ENCODE data around the gene SEMA3G.

SEMA3G gene

GRCh38 chr3:52453496-52454249 lies 8.8 kb upstream of the SEMA3G start, which contains the start of gene TNNC1:
TSS of gene TNNC1 (minus strand) at chr3:52454041. CDS start at chr3:52454015, 26 bp downstream.
- no peak for DNase-seq

DNA sequence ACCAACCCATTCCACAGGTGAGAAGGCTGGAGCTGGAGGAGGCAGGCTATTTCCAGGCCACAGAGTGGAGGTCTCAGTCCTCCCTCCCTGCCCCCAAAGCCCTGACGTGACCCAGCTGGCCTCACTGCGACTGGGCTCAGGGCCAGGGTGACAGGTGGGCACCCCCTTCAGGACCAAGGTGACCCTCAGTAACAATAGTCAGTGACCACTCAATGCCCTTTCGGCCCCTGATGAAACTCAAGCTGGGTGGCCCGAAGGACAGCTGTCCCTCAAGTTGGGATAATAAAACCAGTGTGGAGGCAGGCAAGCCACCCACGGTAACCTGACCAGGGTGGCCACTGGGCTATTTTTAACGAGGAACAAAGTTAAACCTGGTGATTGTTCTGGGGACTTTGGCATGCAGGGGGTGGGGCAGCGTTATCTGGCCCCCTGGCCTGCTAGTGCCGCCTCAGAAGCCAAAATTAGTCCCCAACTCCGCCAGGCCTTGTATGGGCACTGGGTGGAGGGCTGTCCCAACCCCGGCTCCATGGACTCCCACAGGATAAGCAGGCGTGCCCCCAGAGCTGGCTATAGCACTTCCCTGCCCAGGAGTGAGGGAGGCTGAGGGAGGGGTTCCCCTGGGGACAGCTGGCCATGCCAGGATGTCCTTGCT lies 7.8 kb upstream of the SEMA3G start:
- DNase-seq = no peak

GRCh38 chr3:52452126-52452525 lies 7.2 kb upstream of the SEMA3G start:
- no peak for DNase-seq

GRCh38 chr3:52451237-52452083 lies 6.6 kb upstream of the SEMA3G start:
- DNase-seq = no peak

DNA sequence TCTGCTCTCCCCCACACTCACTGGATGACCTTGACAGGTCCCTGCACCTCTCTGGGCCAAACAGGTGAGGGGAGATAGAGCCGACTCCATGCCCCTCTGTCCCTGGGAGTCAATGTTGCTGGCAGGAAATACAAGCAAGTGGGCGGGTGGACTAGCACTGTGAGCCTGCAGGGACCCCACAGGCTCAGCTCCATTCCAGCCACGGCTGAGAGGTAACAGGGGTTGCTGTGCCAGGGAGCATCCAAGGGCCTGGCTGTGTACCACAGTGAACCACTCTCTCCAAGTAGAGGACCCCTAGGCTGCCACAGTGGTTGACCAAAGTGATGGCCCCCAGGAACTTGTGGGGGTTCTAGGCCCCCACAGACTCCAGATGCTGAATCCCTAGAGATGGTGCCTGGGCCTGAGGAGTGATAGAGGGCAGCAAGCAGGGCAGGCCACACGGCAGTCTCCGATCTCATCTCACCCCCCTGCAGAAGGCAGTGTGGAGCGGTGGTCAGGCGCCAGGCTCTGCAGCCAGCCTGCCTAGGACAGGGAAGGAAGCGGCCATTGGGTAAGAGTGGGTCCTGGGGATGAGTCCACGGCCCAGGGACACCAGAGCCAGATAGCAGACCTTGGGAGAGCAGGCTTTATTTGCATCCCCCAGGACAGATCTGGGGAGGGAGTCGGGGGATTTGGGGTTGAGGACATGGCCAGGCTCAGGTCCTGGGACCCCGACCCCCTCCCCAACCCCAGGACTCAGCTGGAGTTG lies 5.8 kb upstream of the SEMA3G start:
- DNase-seq = no peak

DNA sequence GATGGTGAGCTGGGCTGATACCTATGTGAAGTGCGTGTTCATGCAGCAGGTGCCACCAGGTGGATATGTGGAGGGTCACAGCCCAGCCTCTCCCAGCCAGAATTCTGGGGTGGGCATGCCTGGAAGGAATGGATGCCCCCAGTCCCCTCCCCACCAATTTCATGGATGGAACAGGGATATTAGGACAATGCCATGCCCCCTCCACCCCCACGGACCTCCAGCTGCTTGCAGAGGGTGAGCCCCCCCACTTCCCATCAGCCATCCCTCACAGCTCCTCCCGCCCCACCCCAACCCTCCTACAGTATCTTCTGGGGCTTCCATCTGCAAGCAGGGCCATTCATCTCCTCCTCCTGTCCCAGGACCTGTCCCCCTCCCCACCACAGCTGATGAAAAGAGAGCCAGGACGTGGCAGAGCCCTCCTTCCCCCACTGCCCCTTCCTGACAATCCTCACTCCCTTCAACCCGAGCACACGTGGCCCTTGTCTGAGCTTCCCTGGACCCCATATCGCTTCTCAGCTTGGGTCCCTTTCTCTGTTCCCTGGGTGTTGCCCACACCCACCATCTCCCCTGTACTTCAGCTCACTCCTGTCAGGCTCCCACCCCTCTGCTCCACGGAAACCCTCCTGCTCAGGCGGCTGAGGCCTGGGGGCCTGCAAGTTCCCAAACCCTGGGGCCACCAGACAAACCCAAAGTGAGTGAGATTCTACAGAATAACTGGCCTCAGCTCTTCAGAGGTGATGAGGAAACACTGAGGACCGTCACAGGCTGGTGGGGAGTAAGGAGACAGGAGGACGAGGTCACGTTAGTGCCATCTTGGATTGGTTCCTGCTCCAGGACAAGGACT lies 2.8 kb upstream of the SEMA3G start:
- DNase-seq = no peak

DNA sequence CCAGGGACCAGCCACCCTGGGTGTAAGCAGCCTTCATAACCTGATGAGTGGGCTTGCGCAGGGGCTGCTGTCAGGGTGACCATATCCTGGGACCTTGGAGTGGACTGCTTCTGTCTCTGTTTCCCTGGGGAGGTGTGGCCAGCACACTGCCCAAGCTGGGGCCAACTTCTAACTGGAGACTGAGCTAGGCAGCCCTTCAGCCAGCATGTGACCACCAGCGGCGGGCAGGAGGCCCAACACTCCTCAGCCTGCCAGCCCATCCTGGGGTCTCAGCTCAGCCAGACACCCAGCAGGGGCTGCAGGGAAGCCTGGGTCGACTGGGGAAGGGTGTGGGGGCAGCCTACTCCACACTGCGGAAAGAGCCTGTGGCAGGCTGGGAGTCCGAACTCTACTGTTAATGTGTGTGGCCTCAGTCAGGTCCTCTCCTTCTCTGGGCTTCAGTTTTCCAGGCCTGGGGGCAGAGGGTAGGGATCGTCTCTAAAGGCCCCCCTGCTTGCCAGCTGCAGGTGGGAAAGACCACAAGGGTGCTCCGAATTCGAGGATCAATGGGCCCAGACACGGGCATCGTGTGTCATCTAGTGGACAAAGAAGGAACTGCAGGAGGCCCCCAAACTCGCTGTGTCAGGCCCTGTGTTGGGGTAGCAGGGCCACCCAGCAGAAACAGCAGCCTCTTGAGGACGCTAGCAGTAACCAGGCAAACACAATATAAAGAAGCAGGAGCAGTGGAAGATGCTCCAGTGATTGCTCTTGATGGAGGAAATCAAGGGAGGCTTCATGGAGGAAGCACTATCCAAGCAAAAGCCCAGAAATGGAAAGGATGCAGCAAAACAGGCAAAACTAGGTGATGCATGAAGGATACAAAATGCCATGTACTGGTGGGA lies 2.0 kb upstream of the SEMA3G start:
- no peak for DNase-seq

GRCh38 chr3:52446042-52446441 lies 1.1 kb upstream of the SEMA3G start:
- DNase-seq = no peak

DNA sequence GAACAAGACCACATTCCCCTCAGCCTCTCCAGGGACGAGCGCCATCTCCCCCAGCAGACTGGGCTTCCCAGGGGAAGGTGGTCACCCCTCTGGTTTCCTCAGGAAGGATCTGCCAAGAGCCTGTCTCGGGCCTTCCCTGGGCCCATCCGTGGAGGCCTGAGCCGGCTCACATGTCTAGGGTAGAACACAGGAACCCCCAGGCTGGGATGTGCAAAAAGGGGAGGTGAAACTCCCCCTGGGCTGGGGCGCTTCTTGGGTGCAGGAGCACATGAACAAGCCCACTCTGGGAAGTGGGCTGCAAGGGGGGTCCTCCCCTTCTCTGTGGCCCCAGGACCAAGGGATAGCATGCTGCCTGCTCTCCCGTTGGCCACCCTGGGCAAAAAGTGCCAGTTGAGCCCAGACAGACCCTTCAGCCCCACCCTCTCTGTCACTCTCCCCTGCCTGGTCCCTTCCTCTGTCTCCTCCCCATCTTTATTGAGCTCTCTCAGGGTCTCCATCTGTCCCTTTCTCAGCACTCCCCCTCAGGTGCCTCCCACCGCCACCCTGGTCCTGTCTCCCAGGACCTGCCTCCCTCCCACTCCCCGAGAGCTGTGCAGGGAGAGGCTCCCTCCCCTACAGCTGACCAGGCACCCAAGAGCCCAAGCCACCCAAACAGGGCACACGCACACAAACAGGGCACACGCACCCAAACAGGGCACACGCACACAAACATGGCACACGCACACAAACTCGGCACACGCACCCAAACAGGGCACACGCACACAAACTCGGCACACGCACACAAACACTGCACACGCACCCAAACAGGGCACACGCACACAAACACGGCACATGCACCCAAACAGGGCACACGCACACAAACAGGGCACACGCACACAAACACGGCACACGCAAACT lies 864 bp downstream of the SEMA3G start:
- no peak for DNase-seq

DNA sequence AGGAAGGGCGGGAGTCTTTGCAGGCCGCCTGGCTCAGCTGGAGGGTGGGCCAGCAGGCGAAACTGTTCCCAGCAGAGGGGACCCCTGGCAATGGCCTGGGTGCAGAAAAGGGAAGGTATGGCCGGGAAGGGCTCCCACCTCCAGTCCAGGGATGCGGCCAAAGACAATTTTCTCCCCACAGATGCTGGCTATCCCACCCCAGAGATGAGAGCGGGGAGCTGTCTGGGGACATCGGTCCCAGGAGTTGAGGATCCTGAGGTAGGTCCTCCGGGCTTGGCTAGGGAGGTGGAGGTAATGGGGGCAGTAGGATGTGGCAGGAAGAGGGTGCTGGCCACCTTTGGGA lies 1.7 kb downstream of the SEMA3G start:
- no peak for DNase-seq

DNA sequence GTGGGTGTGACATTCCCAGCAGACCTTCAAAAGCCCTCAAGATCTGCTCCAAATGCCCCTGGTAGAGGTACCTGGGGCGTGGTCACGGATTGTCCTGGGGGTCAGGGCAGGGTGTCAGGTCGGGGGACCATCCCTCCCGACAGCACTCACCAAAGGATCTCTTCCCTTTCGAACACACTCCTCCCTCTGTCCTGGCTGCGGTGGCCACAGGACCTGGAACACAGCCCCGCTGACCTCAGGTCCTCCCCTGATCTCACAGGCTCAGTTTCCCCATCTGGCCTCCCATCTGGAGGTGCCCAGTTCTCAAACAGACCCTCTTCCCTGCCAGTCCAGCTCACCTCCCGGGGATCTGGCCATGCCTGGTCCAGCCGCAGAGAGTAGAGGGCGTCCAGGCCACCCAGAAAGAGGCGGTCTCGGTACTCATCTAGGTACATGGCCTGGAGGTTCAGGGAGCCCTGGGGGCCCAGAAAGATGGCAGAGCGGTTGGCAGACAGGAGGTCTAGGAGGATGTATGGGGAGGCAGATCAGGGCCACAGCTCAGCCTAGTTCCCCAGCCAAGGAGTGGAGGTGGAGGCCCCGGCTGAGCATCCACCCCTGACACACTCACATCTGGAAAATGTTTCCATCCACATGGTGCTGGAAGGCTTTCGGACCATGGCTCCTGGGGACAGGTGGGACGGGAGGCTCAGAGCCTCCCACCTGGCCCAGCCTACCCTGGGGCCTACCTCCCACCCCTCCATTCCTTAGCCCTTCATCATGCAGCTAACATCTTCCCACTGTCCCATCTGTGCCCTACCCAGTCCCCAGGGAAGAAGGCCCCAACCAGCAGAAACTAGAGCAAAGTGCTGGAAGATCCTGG lies 2.3 kb downstream of the SEMA3G start:
- DNase-seq = no peak

GRCh38 chr3:52441772-52442332 lies 3.1 kb downstream of the SEMA3G start:
- DNase-seq = no peak

DNA sequence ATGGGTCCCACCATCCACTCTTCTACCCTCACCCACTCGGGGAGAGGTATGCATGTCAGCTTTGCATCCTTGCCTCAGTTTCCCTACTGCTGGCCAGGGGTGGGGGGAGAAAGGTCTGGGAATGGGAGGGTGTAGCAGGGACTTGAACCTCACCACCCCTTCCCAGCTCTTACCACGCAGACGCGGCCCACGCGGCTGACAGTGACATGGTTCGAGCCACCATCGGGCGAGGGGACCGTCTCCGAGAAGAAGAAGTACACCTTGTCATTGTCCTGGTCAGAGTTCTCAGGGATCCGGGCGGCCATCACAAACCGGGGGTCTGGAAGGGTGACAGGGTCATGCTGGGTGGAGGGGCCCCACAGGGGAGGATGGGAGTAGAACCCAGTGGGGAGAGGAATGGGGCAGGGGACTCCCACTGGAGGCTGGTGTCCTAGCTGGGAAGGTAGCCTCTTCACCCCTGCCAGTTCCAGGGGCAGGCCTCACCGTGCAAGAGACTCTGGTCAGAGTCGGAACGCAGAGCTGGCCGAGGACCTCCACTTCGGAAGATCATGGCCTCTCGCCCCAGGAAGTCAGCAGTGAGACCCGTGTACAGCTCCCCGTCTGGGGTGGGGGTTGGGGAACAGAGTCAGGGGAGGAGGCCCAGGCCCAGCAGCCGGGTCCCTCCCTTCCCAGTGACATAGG lies 3.7 kb downstream of the SEMA3G start:
- no peak for DNase-seq

DNA sequence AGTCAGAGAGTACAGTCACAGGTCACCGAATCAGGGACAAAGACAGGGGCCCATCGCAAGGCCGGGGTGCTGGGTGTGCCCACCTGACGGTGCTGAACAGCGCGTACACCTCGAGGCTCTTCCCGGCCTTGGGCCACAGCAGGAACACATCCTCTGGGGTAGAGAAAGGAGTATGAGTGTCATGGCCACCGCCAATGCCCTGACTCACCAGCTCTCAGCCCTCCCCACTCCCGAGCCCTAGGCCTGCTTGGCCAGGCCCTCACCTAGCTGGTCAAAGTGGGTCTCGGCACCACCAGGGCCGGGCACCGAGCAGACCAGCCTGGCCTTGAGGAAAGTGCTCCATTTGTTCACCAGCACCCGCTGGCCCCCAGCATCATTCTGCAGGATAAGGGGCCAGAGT lies 4.2 kb downstream of the SEMA3G start:
- DNase-seq = no peak

DNA sequence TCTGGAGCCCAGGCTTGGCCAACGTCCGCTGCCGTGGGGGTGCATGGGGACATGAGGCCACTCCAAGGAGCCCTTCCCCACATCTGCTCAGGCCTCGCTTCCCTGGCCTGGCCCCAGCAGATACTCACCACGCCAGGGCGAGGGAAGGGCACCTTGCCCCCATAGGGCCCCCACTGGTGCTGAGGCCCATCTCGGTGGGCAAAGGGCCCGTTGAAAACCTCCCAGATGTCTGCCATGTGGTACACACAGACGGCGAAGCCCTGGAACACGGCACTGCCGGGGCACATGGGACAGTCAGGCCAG lies 4.7 kb downstream of the SEMA3G start:
- no peak for DNase-seq

- DNase-seq = no peak
Observed at GRCh38 chr3:52439426-52440248, 5.3 kb downstream of the SEMA3G start.
